Left colon (tissue), 2 donors: ENCODE results near the gene PXN. TPM values are rescaled to one million over a fixed set of nuclear protein-coding genes. Genes with fewer than 3 reads are reported as not detected.
"Not testable (repeated sequence)": the region's sequence is repeated elsewhere in the genome, so short reads cannot be mapped to it uniquely, and the experiment has no call there.

Experiments used
- ATAC-seq: fragments of 200-7000 bp; cut with Tn5 transposase; one replicate; pipeline ENCODE4 v1.9.1; 2020; ENCODE audit warnings: mild to moderate bottlenecking, moderate library complexity
- DNase-seq, 2 donors: peaks; one replicate each; pipeline ENCODE4 v3.0.0-alpha.2; 2020
- intact Hi-C, 2 donors: fragments of 100-400 bp; cut with DNase I in 1 of 2; cut with micrococcal nuclease in 1 of 2; formaldehyde crosslinking; loops; one replicate each; pipeline versions ENCODE4 v1.11.2 to v1.14.0; 2022; cut with DNase I, micrococcal nuclease
- total RNA-seq, 2 donors: library from RNA; stranded (reverse); fragmentation: NEBNext Ultra II Directional; extraction: Animal tissue kit (Norgen Biotek cat#: 25700); gene quantifications; one replicate each; pipeline ENCODE4 v1.2.1, GENCODE V29; 2021
- donor health status: DM: no; HTN: no; CAD: no.
- donor health status: DM: yes; HTN: yes; CAD: no.

The PXN gene
- total RNA-seq, 2 donors from 2014 or later = 161 to 164 TPM

DNA sequence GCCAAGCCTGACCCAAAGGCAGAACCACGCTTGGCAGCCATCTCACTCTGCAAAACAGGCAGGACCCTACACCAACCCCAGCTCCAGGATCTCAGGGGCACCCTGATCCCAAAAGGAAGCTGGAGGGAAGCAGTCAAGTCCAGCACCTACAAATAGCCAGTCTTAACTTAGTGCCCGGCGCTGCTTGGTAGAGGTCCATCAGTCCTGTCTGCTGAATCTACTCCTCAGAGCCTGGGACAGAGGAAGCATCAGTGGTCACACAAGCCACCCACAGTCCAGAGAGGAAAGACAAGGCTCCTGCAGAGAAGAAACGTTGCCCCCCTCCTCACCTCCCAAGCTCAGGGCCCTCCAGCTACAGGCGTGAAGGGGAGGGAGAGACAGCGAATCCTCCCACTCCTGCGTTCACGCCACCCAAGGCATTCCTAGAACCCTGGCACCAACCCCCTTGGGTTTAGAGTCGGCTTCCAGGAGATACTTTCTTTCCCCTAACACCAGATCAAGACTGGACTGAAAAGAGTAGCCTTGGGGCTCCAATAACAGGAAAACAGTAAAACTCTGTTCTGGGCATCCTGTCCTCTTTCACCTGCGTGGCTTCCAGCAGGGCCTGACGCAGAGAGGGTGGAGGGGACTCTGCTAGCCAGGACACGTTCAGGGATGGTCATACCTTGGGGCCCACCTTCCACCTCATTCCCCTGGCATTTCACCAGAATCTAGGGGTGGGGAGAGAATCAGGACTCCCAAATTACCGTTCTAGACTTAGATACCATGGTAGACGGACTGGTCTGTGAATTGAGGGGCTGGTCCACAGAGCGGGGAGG, 1.2 kb downstream of the PXN start:
- DNase-seq (no peak), ATAC-seq (no peak)
- intact Hi-C loops = no loop called here

GRCh38 chr12:120263748-120264085, 1.8 kb downstream of the PXN start:
- intact Hi-C loops = no loop called here
- no peak for ATAC-seq

GRCh38 chr12:120262852-120263747, 2.4 kb downstream of the PXN start:
- ATAC-seq (no peak), DNase-seq (peak in 1 of 2 donors; percentile 22)
- intact Hi-C loops = no loop called here

More at GRCh38 chr12:120263748-120264085, 1.8 kb downstream of the PXN start:
- no peak for DNase-seq

- ATAC-seq (peak; percentile 53), DNase-seq (no peak)
- intact Hi-C loops = no loop called here
Measured at GRCh38 chr12:120261951-120262851, 3.3 kb downstream of the PXN start.

GRCh38 chr12:120260607-120261006, 4.9 kb downstream of the PXN start:
- intact Hi-C loops = no loop called here
- ATAC-seq (no peak), DNase-seq (no peak)

GRCh38 chr12:120259418-120260202, 5.9 kb downstream of the PXN start:
- ATAC-seq = no peak
- intact Hi-C loops = no loop called here
- no peak for DNase-seq

GRCh38 chr12:120258323-120258896, 7.1 kb downstream of the PXN start:
- intact Hi-C loops = no loop called here
- DNase-seq = no peak
- no peak for ATAC-seq

- ATAC-seq (no peak), DNase-seq (no peak)
- intact Hi-C loops = no loop called here
Measured at GRCh38 chr12:120257041-120257821, 8.3 kb downstream of the PXN start.

DNA sequence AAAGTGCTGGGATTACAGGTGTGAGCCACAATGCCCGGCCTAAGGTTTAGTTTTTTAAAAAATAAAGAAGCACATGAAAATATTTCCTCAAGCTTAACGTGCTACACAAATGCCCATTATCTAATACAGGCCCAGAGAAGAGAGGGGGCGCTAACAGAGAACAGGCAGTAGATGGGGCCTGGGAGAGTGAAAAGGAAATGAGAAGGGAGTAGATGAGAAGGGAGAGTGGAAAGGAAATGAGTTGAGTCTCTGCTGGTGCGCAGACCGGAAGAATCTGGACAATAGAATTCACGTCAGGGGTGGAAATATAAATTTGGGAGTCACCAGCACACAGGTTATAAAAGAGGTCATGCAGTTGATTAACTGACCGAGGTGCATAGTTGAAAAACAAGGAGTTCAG, 10.7 kb downstream of the PXN start:
- intact Hi-C loops = no loop called here
- DNase-seq (no peak), ATAC-seq (no peak)

DNA sequence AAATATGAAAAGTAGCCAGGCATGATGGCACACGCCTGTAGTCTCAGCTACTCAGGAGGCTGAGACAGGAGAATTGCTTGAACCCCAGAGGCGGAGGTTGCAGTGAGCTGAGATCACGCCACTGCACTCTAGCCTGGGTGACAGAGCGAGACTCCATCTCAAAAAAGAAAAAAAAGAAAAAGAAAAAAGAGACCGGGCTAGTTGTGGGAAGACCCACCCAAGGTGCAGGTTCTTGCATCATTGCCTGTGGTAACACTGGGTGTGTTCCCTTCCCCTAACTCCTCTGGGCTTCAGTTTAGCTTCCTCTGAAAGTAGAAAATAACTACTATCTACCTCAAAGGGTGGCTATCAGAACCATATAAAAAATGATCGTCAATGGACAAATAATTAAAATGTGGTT, 12.2 kb downstream of the PXN start:
- DNase-seq, ATAC-seq, intact Hi-C loops: not testable (repeated sequence)

DNA sequence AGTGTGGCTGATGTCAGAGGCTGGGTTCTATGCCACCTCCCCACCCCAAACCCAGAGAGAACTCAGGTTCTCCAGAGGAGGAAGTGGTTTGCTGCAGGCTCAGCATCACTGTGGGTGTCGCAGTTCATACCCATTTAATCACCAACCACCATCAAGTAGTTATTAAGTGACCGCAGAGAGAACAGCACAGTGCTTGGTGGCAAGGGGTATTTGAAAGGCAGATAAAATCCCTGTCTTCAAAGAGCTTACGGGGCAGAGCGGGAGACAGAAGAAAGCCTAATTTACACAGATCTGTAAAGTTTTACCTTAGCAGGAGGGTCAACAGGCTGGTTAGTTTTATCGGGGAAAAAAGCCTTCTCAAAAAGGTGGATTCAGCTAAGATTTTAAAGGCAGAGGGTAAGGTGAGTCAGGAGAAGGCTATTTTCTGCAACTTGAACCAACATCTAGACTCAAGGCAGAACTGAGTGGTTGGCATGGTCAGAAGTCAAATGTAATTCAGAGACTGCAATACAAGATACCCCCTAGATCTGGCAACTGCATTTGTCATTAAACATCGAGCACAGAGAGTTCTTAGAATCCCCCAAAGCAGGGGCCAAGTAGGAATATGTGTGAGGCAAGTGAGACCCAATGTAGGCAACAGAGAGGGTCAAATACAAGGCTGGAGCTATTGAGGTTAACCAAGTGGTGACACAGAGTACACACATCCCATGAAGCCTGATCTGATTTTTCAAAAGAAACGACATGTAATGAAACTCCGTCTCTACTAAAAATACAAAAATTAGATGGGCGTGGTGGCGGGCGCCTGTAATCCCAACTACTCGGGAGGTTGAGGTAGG, 13.2 kb downstream of the PXN start:
- peak; percentile 26 for ATAC-seq
- no peak for DNase-seq

DNA sequence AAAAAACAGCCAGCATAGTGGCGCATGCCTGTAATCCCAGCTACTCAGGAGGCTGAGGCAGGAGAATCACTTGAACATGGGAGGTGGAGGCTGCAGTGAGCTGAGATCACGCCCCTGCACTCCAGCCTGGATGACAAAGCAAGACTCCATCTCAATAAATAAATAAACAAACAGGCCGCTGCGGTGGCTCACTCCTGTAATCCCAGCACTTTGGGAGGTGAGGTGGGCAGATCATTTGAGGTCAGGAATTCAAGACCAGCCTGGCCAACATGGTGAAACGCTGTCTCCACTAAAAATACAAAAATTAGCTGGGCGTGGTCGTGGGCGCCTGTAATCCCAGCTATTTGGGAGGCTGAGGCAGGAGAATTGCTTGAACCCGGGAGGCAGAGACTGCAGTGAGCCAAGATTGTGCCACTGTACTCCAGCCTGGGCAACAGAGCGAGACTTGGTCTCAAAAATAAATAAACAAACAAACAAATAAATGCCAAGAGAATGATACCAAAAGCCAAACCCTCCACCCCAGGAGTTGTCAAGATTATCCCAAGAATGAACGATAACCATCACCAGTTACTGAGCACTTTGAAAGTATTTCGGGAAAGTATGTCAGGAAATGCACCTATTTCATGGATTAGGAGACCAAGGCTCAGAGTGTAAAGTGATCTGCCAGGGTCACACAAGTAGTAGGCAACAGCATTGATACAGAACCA, 14.0 kb downstream of the PXN start:
- DNase-seq, ATAC-seq, intact Hi-C loops: not testable (repeated sequence)

More for the DNA sequence above, 13.2 kb downstream of the PXN start:
- intact Hi-C loops = no loop called here

DNA sequence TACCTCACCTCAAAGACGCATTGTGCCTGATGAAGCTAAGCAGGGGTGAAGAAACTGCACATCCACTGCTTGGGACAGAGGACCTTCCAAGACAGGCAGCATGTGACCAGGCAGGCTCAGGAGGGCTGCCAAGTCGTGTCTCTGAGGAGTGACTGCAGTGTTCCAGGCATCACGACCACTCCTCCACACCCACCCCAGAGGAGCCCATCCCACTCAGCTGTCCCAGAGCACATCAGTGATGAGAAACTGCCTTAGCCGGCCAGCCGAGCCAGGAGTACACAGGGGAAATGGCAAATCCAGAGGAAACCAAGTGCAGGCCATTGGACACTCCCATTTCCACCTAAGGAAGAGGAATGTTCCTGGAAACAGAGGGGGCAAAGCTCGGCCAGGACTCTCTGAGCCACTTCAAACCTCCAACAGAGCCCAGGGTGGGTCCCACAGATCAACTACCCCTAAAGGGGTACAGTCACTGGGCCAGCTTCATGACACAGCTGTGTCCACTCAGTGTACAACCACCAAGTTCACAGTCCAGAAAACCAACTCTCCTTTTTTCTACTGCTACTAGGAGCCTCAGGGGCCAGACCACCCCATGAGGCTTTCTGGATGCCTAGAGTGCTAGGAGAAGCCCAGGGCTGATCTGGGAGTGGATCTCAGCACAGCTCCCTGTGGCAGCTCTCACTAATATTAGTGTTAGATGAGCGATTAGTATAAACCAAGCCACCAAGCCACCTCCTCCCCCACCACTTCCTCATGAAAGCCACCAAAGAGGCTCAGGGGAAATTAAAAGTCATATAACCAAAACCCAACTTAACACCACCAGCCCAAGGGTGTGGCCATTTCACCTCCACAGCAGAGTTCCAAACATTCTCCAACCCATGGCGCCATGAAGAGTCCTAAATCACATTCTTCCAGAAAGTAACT, 15.4 kb downstream of the PXN start:
- DNase-seq (peak in 1 of 2 donors; percentile 61), ATAC-seq (no peak)
- intact Hi-C loops = no loop called here

DNA sequence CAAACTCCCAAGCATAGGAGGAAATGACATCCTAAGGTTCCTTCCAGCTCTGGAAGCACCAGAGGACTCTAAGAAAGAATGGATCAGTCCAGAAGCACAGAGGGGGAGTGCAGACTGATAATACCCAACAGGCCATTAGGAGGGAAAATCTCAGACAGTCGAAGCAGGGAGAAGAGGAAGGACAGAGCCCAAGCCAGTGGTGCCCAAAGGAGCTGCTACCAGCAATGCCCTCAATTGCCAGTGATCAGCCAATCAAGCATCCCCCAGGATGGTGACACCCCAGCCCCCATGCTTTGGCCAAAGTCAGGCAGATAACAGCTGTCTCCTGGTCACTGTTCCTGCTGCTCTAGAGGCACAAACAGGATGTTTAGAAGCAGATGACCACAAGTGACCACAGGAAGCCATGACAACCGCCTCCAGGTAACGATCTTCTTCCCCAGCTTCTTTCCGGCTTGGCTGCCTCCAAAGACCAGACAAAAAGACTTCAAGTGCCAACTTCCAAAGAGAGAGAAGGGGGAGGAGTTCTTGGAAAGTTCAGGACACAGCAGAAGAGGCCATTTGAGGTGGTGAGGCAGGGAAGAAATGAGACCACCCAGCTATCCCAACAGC, 16.2 kb downstream of the PXN start:
- intact Hi-C loops = no loop called here
- DNase-seq (no peak), ATAC-seq (no peak)
